DOHH2 (cell line): ENCODE measurements around the gene MAPK8.

ENCODE experiments used
- H3F3A ChIP-seq: fragments of 200-600 bp; sonication (generic), shearing (Covaris generic); 2 replicates; pipeline ENCODE4 v1.6.0; 2016; ENCODE audit warnings: antibody characterized with exemption, mild to moderate bottlenecking; ENCODE audit not compliant: control insufficient read depth, insufficient read depth
- H3K27ac ChIP-seq: fragments of 200-600 bp; sonication (generic); 2 replicates; pipeline ENCODE4 v1.5.1; 2014; ENCODE audit warnings: low read depth, mild to moderate bottlenecking, low read length, moderate library complexity
- H3K27me3 ChIP-seq: fragments of 200-600 bp; sonication (generic); 2 replicates; pipeline ENCODE4 v1.6.1; 2014; ENCODE audit warnings: mild to moderate bottlenecking, low read length, mixed read lengths; ENCODE audit not compliant: control insufficient read depth
- H3K36me3 ChIP-seq: fragments of 200-600 bp; sonication (generic); 2 replicates; pipeline ENCODE4 v1.6.1; 2014; ENCODE audit warnings: mild to moderate bottlenecking, low read length, moderate library complexity, mixed read lengths; ENCODE audit not compliant: control insufficient read depth
- H3K4me1 ChIP-seq: fragments of 200-600 bp; sonication (generic); 2 replicates; pipeline ENCODE4 v1.6.1; 2014; ENCODE audit warnings: mild to moderate bottlenecking, low read length, mixed read lengths; ENCODE audit not compliant: control insufficient read depth
- H3K4me2 ChIP-seq: fragments of 200-600 bp; sonication (generic); 2 replicates; pipeline ENCODE4 v1.6.0; 2014; ENCODE audit warnings: mild to moderate bottlenecking, low read length, moderate library complexity
- H3K4me3 ChIP-seq: fragments of 200-600 bp; sonication (generic); 2 replicates; pipeline ENCODE4 v1.5.1; 2014; ENCODE audit warnings: mild to moderate bottlenecking, low read length, mixed read lengths
- H3K79me2 ChIP-seq: fragments of 200-600 bp; sonication (generic); 2 replicates; pipeline ENCODE4 v1.6.1; 2014; ENCODE audit warnings: mild to moderate bottlenecking, low read length, mixed read lengths; ENCODE audit not compliant: control insufficient read depth
- H3K9me2 ChIP-seq: fragments of 200-600 bp; sonication (generic); replicated peaks from 2 replicates; pipeline ENCODE4 v1.6.1; 2014; ENCODE audit warnings: mild to moderate bottlenecking, low read length, mixed read lengths; ENCODE audit not compliant: control insufficient read depth
- H3K9me3 ChIP-seq: fragments of 200-600 bp; sonication (generic); 2 replicates; pipeline ENCODE4 v1.6.1; 2014; ENCODE audit warnings: antibody characterized with exemption, low read length, mixed read lengths; ENCODE audit not compliant: control insufficient read depth, insufficient read depth
- H4K20me1 ChIP-seq: fragments of 200-600 bp; sonication (generic); 2 replicates; pipeline ENCODE4 v1.6.0; 2014; ENCODE audit warnings: low read depth, mild to moderate bottlenecking, antibody characterized with exemption, low read length, moderate library complexity; ENCODE audit not compliant: control insufficient read depth, insufficient read depth
- EZH2phosphoT487 ChIP-seq: fragments of 200-600 bp; sonication (generic); IDR thresholded peaks from 2 replicates; pipeline ENCODE4 v1.6.1; 2017; ENCODE audit warnings: borderline replicate concordance, mild to moderate bottlenecking, antibody characterized with exemption, low read length, moderate library complexity, mixed read lengths
- TF ChIP-seq, protein P1 (sequence below): fragments of 200-600 bp; sonication (generic); IDR thresholded peaks from one replicate; pipeline ENCODE4 v1.5.1; 2014; ENCODE audit warnings: antibody characterized with exemption, mild to moderate bottlenecking, low read depth, low read length; ENCODE audit not compliant: poor library complexity, severe bottlenecking

The MAPK8 gene

GRCh38 chr10:48458662-48459048, 152.2 kb downstream of the MAPK8 start:
- no peaks in the 10 kb centered on the region for H3K79me2 ChIP-seq
- no peaks in the 10 kb centered on the region for H4K20me1 ChIP-seq
- H3K9me3 ChIP-seq, result no peaks in the 10 kb centered on the region
- no peak for TF ChIP-seq EZH2phosphoT487
- TF ChIP-seq, protein P1, sequence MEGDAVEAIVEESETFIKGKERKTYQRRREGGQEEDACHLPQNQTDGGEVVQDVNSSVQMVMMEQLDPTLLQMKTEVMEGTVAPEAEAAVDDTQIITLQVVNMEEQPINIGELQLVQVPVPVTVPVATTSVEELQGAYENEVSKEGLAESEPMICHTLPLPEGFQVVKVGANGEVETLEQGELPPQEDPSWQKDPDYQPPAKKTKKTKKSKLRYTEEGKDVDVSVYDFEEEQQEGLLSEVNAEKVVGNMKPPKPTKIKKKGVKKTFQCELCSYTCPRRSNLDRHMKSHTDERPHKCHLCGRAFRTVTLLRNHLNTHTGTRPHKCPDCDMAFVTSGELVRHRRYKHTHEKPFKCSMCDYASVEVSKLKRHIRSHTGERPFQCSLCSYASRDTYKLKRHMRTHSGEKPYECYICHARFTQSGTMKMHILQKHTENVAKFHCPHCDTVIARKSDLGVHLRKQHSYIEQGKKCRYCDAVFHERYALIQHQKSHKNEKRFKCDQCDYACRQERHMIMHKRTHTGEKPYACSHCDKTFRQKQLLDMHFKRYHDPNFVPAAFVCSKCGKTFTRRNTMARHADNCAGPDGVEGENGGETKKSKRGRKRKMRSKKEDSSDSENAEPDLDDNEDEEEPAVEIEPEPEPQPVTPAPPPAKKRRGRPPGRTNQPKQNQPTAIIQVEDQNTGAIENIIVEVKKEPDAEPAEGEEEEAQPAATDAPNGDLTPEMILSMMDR, result no peak
- H3K4me2 ChIP-seq, result no peak overlapping the region
- no peaks in the 10 kb centered on the region for H3K9me2 ChIP-seq
- no peaks in the 10 kb centered on the region for H3K27me3 ChIP-seq
- no peaks in the 10 kb centered on the region for H3F3A ChIP-seq
- H3K4me3 ChIP-seq, result no peak overlapping the region
- no peaks in the 10 kb centered on the region for H3K36me3 ChIP-seq
- no peak overlapping the region for H3K27ac ChIP-seq
- H3K4me1 ChIP-seq, result peaks cover 7% of the 10 kb centered on the region

- no peaks in the 10 kb centered on the region for H4K20me1 ChIP-seq
- H3K36me3 ChIP-seq, result no peaks in the 10 kb centered on the region
- H3F3A ChIP-seq, result no peaks in the 10 kb centered on the region
- H3K4me3 ChIP-seq, result no peak overlapping the region
- no peak overlapping the region for H3K27ac ChIP-seq
- peaks cover 7% of the 10 kb centered on the region for H3K4me1 ChIP-seq
- no peak overlapping the region for H3K4me2 ChIP-seq
- no peaks in the 10 kb centered on the region for H3K27me3 ChIP-seq
- no peak for TF ChIP-seq EZH2phosphoT487
- H3K9me2 ChIP-seq, result no peaks in the 10 kb centered on the region
- H3K9me3 ChIP-seq, result no peaks in the 10 kb centered on the region
- H3K79me2 ChIP-seq, result no peaks in the 10 kb centered on the region
Observed at GRCh38 chr10:48459270-48460150, 153.0 kb downstream of the MAPK8 start.

DNA sequence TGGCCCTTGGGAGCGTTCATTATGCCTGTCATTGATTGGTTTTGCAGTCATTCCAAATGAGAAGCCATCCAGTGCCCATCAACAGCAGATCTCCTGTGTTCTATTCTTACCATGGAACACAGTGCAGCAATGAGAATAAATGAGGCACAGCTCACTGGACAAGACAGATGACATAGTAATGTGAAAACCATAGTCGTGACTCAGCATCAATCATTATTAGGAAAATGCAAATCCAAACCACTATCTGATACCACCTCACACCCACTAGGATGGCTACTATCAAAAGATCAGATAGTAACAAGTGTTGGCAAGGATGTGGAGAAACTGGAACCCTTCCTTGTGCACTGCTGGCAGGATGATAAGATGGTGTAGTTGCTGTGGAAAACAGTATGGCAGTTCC, 153.7 kb downstream of the MAPK8 start:
- Histone ChIP-seq H3K4me3 (no peak overlapping the region), H3K4me1 (peaks cover 7% of the 10 kb centered on the region), H3K36me3 (no peaks in the 10 kb centered on the region), H3K9me2 (no peaks in the 10 kb centered on the region), H3K79me2 (no peaks in the 10 kb centered on the region), H3K27me3 (no peaks in the 10 kb centered on the region), H3K4me2 (no peak overlapping the region), H4K20me1 (no peaks in the 10 kb centered on the region), H3F3A (no peaks in the 10 kb centered on the region), H3K27ac (no peak overlapping the region), H3K9me3 (no peaks in the 10 kb centered on the region)
- TF ChIP-seq, protein P1, result no peak
- TF ChIP-seq EZH2phosphoT487, result no peak
